ENCODE measurements around the gene GARRE1. TPM values are rescaled to one million over a fixed set of nuclear protein-coding genes. Genes with fewer than 3 reads are reported as not detected.
"Not testable (repeated sequence)": the region's sequence is repeated elsewhere in the genome, so short reads cannot be mapped to it uniquely, and the experiment has no call there.

GARRE1 gene
- total RNA-seq, 2 experiments from 2014 or later: 13.2 to 16.2 TPM

DNA sequence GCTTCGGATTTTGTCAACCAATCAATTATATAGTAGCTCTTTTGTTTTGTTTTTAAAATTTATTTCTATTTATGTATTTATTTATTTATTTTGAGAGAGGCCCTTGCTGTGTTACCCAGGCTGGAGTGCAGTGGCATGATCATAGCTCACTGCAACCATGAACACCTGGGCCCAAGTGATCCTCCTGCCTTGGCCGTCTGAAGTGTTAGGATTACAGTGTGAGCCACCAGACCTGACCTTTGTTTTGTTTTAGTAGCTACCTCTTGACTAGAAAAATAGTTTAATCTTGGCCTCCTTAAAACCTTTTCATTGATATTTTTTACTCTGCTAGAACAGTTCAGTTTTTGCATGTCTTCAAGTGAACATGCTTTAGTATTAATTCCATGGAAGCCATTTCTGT, 15.1 kb downstream of the GARRE1 start:
- Mint-ChIP-seq H3K4me1 (ENCODE audit: low read depth) (peaks cover 72% of the 10 kb centered on the region), H3K27ac (peak overlapping the region; percentile 92)

DNA sequence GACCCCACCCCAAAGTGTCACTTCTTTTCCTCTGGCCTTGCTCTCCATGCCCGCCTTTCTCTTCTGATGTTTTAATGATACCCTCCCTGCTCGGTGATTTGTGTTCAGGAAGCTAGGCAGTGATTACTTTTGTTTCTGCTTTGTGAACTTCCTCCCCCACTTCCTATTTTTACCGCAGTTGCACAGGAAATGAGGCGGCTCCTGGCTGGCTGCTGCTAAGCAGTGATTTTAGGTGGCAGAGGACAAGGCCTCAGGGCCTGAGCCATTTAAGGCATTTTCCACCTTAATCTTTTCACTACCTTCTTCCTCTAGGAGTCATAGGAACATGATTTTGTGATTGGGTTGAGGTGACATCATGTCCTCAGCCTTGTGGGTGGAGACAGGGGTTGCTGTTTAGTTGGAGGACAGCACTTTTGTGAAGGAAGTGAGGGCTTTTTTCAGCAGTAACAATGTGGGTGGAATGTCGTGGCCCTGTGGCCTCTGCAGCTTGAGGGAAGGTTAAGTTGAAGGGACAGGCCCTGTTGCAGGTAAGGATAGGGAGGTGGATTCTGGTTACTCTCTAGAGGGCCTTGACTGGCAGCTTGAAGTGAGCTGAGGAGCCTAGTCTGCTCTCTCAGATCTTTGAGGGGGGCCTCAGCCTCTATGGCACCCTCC, 15.7 kb downstream of the GARRE1 start:
- no peaks in the 10 kb centered on the region for H3K27me3 Mint-ChIP-seq (ENCODE audit: low read depth)
- H3K4me1 Mint-ChIP-seq (ENCODE audit: low read depth): peaks cover 71% of the 10 kb centered on the region
- peak overlapping the region; percentile 92 for H3K27ac Mint-ChIP-seq
- no peaks in the 10 kb centered on the region for H3K9me3 Mint-ChIP-seq
- CTCF ChIA-PET: interaction anchor here (4.2 kb wide), 1 partner anchor 76 kb away, joined by 14 read pairs; no protein-coding TSS in a partner anchor
- intact Hi-C loops (cut with micrococcal nuclease): loop anchor here (1.0 to 5.0 kb wide), 9 partner anchors 16 to 1442 kb away; partner anchors contain the start of gene GARRE1
- peak overlapping the region; percentile 68 for H3K4me3 Mint-ChIP-seq
- H3K36me3 Mint-ChIP-seq (ENCODE audit: low read depth): no peaks in the 10 kb centered on the region
- DNase-seq: peak; percentile 86

More for the DNA sequence above, 15.1 kb downstream of the GARRE1 start:
- intact Hi-C loops (cut with micrococcal nuclease): no loop called here
- peak overlapping the region; percentile 68 for H3K4me3 Mint-ChIP-seq
- CTCF ChIA-PET: interaction anchor here (1.0 to 4.2 kb wide), 2 partner anchors 36 to 77 kb away, joined by 3 to 14 read pairs; no protein-coding TSS in a partner anchor
- H3K27me3 Mint-ChIP-seq (ENCODE audit: low read depth): no peaks in the 10 kb centered on the region
- no peaks in the 10 kb centered on the region for H3K36me3 Mint-ChIP-seq (ENCODE audit: low read depth)
- H3K9me3 Mint-ChIP-seq: no peaks in the 10 kb centered on the region
- no peak for DNase-seq

DNA sequence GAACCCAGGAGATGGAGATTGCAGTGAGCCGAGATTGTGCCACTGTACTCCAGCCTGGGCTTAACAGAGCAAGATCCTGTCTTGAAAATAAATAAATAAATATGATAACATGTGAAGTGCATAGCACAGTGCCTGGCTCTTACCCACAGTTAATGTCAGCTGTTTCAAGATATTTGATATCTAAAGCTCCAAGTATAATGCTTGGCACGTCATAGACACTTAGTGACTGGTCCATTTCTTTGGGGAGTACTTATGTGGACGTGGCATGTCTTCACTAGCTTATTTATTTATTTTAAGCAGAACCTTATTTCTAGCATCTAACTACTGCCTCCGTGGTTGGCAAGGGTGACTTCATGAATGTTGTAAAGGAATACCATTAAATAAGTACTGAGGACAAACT, 18.8 kb downstream of the GARRE1 start:
- Mint-ChIP-seq H3K27me3 (ENCODE audit: low read depth) (no peaks in the 10 kb centered on the region), H3K36me3 (ENCODE audit: low read depth) (peaks cover 4% of the 10 kb centered on the region), H3K4me3 (no peak overlapping the region), H3K27ac (no peak overlapping the region), H3K4me1 (ENCODE audit: low read depth) (peaks cover 75% of the 10 kb centered on the region), H3K9me3 (peaks cover 2% of the 10 kb centered on the region)
- no peak for DNase-seq
- CTCF ChIA-PET: interaction anchor here (0.9 to 4.2 kb wide), 3 partner anchors 11 to 73 kb away, joined by 3 to 14 read pairs (median 3); no protein-coding TSS in a partner anchor
- intact Hi-C loops (cut with micrococcal nuclease): loop anchor here (5.0 kb wide), 1 partner anchor 1439 kb away; no protein-coding TSS in a partner anchor

DNA sequence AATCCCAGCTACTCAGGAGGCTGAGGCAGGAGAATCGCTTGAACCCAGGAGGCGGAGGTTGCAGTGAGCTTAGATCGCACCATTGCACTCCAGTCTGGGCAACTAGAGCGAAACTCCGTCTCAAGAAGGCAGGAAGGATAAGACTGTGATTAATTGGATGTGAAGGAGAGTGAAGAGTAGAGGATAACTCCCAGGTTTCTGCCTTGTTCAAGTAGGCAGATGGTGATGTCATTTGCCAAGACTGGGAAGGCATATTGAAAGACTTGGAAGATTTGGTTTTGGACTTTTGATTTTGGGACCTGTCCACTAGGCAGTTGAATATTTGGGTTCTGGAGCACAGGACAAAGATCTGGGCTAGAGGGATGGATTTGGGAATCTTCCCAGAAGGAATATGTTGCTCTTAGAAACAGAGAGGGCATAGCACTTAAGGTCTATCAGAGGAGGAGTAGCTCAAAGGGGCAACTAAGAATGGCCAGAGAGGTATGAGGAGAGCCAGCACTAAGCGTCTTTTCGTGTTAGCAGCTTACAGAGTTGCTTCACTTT, 20.0 kb downstream of the GARRE1 start:
- intact Hi-C loops (cut with micrococcal nuclease): loop anchor here (5.0 kb wide), 1 partner anchor 1438 kb away; no protein-coding TSS in a partner anchor
- Mint-ChIP-seq H3K9me3 (peaks cover 2% of the 10 kb centered on the region), H3K27ac (peak overlapping the region; percentile 32), H3K27me3 (ENCODE audit: low read depth) (no peaks in the 10 kb centered on the region), H3K36me3 (ENCODE audit: low read depth) (peaks cover 4% of the 10 kb centered on the region), H3K4me1 (ENCODE audit: low read depth) (peaks cover 72% of the 10 kb centered on the region), H3K4me3 (no peak overlapping the region)
- CTCF ChIA-PET: interaction anchor here (0.6 to 0.9 kb wide), 2 partner anchors 15 to 40 kb away, joined by 3 to 5 read pairs; no protein-coding TSS in a partner anchor
- DNase-seq: no peak

DNA sequence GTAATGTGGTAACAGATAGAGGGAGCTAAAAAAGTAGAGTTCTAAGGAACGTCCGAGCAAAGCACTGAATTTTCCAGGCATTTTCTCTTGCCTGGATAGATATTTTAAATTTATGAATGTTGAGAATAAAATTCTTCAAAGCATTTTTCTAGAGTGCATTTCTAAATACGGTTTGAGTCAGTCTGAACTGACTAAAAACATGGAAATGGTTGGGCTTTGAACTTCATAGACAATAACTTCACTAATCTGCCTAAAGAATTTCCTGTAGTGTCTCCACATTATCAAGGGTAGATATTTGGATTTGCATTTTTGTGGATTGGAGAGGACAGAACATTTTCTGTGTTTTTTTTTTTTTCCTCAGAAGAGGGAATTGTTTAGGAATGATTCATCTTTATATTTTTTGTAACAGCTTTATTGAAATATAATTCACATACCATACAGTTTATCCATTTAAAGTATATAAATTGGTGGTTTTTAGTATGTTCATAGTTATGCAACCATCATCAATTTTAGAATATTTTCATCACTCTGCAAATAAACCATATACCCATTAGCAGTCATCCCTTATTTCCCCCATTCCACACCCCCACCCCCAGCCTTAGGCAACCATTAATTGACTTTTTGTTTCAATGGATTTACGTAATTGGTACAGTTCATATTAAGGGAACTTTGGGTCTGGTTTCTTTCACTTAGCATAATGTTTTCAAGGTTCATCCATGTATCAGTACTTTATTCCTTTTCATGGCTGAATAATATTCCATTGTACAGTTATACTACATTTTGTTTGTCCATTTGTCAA, 20.7 kb downstream of the GARRE1 start:
- no peak for DNase-seq
- Mint-ChIP-seq H3K4me1 (ENCODE audit: low read depth) (peaks cover 68% of the 10 kb centered on the region), H3K4me3 (no peak overlapping the region), H3K27me3 (ENCODE audit: low read depth) (no peaks in the 10 kb centered on the region), H3K36me3 (ENCODE audit: low read depth) (peaks cover 4% of the 10 kb centered on the region), H3K27ac (peak overlapping the region; percentile 32), H3K9me3 (peaks cover 2% of the 10 kb centered on the region)
- intact Hi-C loops (cut with micrococcal nuclease): loop anchor here (5.0 kb wide), 1 partner anchor 1437 kb away; no protein-coding TSS in a partner anchor
- CTCF ChIA-PET: interaction anchor here (0.9 kb wide), 1 partner anchor 14 kb away, joined by 5 read pairs; no protein-coding TSS in a partner anchor

DNA sequence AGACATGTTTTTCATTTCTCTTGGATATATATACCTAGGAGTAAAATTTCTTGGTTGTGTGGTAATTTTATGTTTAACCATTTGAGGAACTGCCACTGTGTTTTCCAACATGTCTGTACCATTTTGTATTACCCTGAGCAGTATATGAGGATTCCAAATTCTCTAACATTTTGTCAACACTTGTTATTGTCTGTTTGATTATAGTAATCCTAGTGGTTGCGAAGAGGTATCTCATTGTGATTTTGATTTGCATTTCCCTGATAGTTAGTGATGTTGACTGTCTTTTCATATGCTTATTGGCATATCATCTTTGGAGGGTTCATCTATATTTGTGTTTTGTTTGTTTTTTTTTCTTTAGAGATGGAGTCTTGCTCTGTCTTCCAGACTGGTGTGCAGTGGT, 21.4 kb downstream of the GARRE1 start:
- DNase-seq: no peak
- peaks cover 2% of the 10 kb centered on the region for H3K9me3 Mint-ChIP-seq
- intact Hi-C loops (cut with micrococcal nuclease): no loop called here
- CTCF ChIA-PET: no interaction called here
- H3K4me1 Mint-ChIP-seq (ENCODE audit: low read depth): peaks cover 63% of the 10 kb centered on the region
- H3K27ac Mint-ChIP-seq: no peak overlapping the region
- H3K36me3 Mint-ChIP-seq (ENCODE audit: low read depth): peaks cover 4% of the 10 kb centered on the region
- no peaks in the 10 kb centered on the region for H3K27me3 Mint-ChIP-seq (ENCODE audit: low read depth)
- no peak overlapping the region for H3K4me3 Mint-ChIP-seq

DNA sequence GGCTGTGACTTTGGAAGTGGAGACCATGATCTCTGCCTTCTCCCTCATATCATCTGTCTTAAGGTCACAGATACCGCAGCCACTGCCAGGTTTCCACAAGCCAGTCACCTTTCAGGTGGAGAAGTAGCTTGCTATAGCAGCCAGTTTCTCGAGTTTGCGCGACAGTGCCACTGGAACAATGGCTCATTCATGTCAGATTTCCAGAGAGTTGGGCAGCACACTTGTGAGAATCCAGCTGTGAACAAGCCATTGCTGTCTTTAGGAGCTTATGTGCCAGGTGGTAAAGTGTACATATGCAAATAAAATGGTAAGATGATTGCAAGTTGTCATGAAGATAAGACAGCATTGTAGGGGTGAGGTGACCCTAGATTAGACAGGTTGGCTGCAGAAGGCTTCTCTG, 22.3 kb downstream of the GARRE1 start:
- peak overlapping the region; percentile 49 for H3K4me3 Mint-ChIP-seq
- no peaks in the 10 kb centered on the region for H3K27me3 Mint-ChIP-seq (ENCODE audit: low read depth)
- peaks cover 4% of the 10 kb centered on the region for H3K36me3 Mint-ChIP-seq (ENCODE audit: low read depth)
- H3K9me3 Mint-ChIP-seq: peaks cover 2% of the 10 kb centered on the region
- DNase-seq: no peak
- peak overlapping the region; percentile 13 for H3K27ac Mint-ChIP-seq
- intact Hi-C loops (cut with micrococcal nuclease): no loop called here
- peaks cover 62% of the 10 kb centered on the region for H3K4me1 Mint-ChIP-seq (ENCODE audit: low read depth)
- CTCF ChIA-PET: interaction anchor here (0.7 to 1.0 kb wide), 2 partner anchors 16 to 54 kb away, joined by 3 to 4 read pairs; no protein-coding TSS in a partner anchor

DNA sequence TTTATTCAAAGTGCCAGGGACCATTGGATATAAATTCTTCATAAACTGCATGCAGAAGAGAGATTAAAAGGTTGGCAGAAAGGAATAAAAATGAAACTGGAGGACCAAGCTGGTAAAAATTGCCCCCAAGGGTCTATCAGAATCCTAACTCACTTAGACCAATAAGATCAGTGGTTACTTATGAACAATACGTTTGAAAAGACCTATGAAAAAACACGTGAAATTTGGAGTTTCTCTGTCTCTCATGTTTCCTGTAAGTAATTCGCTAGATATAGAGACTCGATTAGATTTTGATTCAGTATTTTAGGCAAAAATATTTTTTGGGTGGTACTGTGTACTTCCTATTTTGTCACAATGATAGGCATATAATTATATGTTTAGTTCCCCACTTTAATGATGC, 22.9 kb downstream of the GARRE1 start:
- H3K4me1 Mint-ChIP-seq (ENCODE audit: low read depth): peaks cover 56% of the 10 kb centered on the region
- peak overlapping the region; percentile 13 for H3K27ac Mint-ChIP-seq
- H3K9me3 Mint-ChIP-seq: peaks cover 2% of the 10 kb centered on the region
- intact Hi-C loops (cut with micrococcal nuclease): no loop called here
- H3K4me3 Mint-ChIP-seq: peak overlapping the region; percentile 49
- no peaks in the 10 kb centered on the region for H3K27me3 Mint-ChIP-seq (ENCODE audit: low read depth)
- H3K36me3 Mint-ChIP-seq (ENCODE audit: low read depth): peaks cover 4% of the 10 kb centered on the region
- DNase-seq: no peak
- CTCF ChIA-PET: interaction anchor here (0.7 to 1.0 kb wide), 2 partner anchors 17 to 54 kb away, joined by 3 to 4 read pairs; no protein-coding TSS in a partner anchor

DNA sequence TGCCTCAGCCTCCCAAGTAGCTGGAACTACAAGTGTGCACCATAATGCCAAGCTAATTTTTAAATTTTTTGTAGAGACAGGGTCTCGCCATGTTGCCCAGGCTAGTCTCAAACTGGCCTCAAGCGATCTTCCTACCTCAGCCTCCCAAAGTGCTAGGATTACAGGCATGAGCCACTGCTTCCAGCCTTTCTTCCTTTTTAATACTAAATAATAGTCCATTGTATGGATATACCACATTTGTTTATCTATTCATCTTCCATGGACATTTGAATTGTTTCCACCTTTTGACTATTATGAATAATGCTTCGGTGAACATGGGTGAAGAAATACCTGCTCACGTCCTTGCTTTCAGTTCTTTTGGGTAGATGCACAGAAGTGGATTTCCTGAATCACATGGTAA, 24.4 kb downstream of the GARRE1 start:
- CTCF ChIA-PET: no interaction called here
- Mint-ChIP-seq H3K4me3 (peak overlapping the region; percentile 2), H3K9me3 (peaks cover 2% of the 10 kb centered on the region), H3K4me1 (ENCODE audit: low read depth) (peaks cover 59% of the 10 kb centered on the region), H3K27ac (no peak overlapping the region), H3K36me3 (ENCODE audit: low read depth) (peaks cover 4% of the 10 kb centered on the region), H3K27me3 (ENCODE audit: low read depth) (no peaks in the 10 kb centered on the region)
- no peak for DNase-seq
- intact Hi-C loops (cut with micrococcal nuclease): no loop called here

DNA sequence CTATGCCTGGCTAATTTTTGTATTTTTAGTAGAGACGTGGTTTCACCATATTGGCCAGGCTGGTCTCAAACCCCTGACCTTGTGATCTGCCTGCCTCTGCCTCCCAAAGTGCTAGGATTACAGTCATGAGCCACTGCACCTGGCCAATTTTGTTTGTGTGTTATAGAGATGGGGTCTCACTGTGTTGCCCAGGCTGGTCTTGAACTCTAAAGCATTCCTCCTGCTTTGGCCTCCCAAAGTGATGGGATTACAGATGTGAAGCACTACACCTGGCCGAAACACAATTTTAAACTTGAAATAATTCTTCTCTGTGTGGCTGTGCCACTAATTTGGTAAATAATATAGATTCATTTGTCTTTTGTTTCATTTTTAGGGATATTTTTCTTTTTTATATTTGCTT, 27.1 kb downstream of the GARRE1 start:
- H3K27ac Mint-ChIP-seq; H3K27me3 Mint-ChIP-seq (ENCODE audit: low read depth); H3K9me3 Mint-ChIP-seq; H3K36me3 Mint-ChIP-seq (ENCODE audit: low read depth); intact Hi-C loops (cut with micrococcal nuclease); DNase-seq; CTCF ChIA-PET; H3K4me3 Mint-ChIP-seq: not testable (repeated sequence)
- peaks cover 42% of the 10 kb centered on the region for H3K4me1 Mint-ChIP-seq (ENCODE audit: low read depth)

DNA sequence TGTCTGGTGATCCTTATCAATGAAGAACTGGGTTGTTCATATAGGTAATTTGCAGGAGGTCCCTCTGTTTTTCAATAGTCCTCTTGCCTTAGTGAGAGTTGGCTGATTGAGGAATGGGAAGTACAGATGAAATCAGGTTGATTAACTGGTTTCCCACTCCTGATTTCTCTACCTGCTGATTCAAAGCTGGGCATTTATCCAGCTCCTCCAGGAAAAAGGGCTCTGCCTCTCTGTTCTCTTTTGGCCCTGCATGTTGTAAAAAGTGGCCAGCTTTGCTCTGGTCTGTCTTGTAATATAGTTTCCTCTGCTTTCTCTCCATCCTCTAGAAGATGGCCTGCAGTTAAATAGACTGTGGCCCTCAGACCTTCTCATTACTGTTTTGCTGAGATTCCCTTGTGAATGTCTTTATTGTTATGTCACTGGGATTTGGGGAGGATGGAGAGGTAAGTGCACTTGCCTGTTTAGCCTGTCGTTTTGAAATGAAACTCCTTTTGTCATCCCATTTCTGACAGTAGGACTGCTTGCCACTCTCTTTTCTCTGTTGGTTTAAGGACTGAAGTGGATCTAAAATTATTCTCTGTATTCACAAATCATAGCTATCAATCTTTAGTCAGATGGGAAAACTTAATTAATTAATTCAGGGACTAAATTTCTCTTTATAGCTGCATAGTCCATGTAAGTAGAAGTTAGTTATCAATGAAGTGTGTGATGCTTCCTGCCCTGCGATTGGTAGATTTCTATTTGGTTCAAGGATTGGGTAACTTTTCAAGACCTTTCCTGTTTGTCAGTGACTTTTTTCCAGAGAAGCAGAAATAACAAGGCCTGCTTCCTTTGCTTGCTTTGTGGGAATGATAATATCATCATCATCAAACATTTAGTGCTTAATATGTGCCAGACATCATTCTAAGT, 28.5 kb downstream of the GARRE1 start:
- intact Hi-C loops (cut with micrococcal nuclease): no loop called here
- Mint-ChIP-seq H3K4me3 (no peak overlapping the region), H3K4me1 (ENCODE audit: low read depth) (peaks cover 35% of the 10 kb centered on the region)

More for the DNA sequence above, 28.5 kb downstream of the GARRE1 start:
- CTCF ChIA-PET: no interaction called here
- H3K27me3 Mint-ChIP-seq (ENCODE audit: low read depth): no peaks in the 10 kb centered on the region
- H3K36me3 Mint-ChIP-seq (ENCODE audit: low read depth): peaks cover 4% of the 10 kb centered on the region
- no peaks in the 10 kb centered on the region for H3K9me3 Mint-ChIP-seq
- DNase-seq: no peak
- H3K27ac Mint-ChIP-seq: no peak overlapping the region
